ENCODE results near the gene LINC00632.

LINC00632 gene

GRCh38 chrX:140765043-140765784 is 55.7 kb downstream of the LINC00632 start:
- DNase-seq: no peak

GRCh38 chrX:140766024-140766611 is 56.6 kb downstream of the LINC00632 start:
- peak; percentile 45 for DNase-seq

- DNase-seq: no peak
Observed at GRCh38 chrX:140767646-140768045, 58.1 kb downstream of the LINC00632 start.

- DNase-seq: no peak
Observed at GRCh38 chrX:140775211-140775610, 65.7 kb downstream of the LINC00632 start.

- DNase-seq: no peak
Observed at GRCh38 chrX:140776320-140776719, 66.8 kb downstream of the LINC00632 start.

- DNase-seq: no peak
Observed at GRCh38 chrX:140794642-140795041, 85.1 kb downstream of the LINC00632 start.

- no peak for DNase-seq
Observed at GRCh38 chrX:140799216-140799615, 89.7 kb downstream of the LINC00632 start.

- DNase-seq: no peak
Observed at GRCh38 chrX:140804292-140804691, 94.7 kb downstream of the LINC00632 start.

GRCh38 chrX:140815868-140816267 is 106.3 kb downstream of the LINC00632 start:
- DNase-seq: no peak

GRCh38 chrX:140817943-140818342 is 108.4 kb downstream of the LINC00632 start:
- DNase-seq: no peak

- no peak for DNase-seq
Observed at GRCh38 chrX:140821280-140821679, 111.7 kb downstream of the LINC00632 start.

GRCh38 chrX:140822184-140822583 is 112.6 kb downstream of the LINC00632 start:
- no peak for DNase-seq

GRCh38 chrX:140822861-140823260 is 113.3 kb downstream of the LINC00632 start:
- no peak for DNase-seq

- no peak for DNase-seq
Observed at GRCh38 chrX:140836874-140837273, 127.3 kb downstream of the LINC00632 start.

All from activated CD4-positive, CD25-positive, alpha-beta regulatory T cell treated with anti-CD3 and anti-CD28 coated beads, Interleukin-2, amount 50 U/mL, for 72 hours (primary cell).